GM08714 (cell line): Measurements from ENCODE around the gene OR56B4.
"Not testable (repeated sequence)": the region's sequence is repeated elsewhere in the genome, so short reads cannot be mapped to it uniquely, and the experiment has no call there.

Experiments
- H3K4me3 ChIP-seq: fragments of 200-500 bp; sonication (Bioruptor generic); 2 replicates; pipeline ENCODE4 v1.5.1; 2014; ENCODE audit warnings: mild to moderate bottlenecking, low read length, inconsistent platforms
- ZNF274 ChIP-seq: IDR thresholded peaks from 2 replicates; pipeline ENCODE4 v1.6.1; 2012; ENCODE audit warnings: mild to moderate bottlenecking, low read depth, low read length

Gene OR56B4

DNA sequence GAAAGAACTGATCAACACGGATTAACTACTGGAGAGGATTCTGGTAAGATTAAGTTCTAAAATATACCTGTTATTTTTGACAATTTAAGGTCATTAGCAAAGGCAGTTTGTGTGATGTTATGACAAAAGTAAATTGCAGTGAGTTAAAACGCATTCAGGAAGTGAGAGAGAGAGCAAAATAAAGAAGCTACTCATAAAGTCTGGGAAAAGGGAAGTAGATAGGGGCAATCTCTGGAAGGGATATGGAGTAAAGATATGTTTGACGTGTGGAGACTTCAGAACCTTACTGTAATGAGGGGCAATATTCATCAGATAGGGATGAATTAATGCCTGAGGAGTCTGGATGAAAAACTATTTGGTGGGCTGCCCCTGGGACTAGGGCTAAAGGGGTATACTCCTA lies 16.8 kb downstream of the OR56B4 start:
- no peak overlapping the region for H3K4me3 ChIP-seq
- TF ChIP-seq ZNF274, result no peak

DNA sequence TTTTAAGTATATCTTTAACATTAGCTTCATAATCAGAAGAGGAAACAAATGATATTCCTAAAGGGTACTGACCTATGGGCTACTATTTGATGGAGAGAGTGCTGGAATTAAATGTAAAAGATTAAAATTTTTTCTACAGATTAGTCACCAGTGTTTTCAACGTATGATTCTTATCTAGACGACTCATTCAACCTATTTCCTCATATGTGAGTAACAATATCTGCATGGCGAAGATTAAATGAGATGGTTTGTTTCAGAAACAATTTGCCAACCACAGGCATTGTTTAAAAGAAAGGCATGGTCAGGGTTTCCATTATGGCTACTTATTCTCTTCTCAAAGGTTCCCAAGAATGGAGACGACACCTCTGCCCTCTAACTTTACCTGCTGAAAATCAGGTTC lies 20.4 kb downstream of the OR56B4 start:
- TF ChIP-seq ZNF274, result no peak

DNA sequence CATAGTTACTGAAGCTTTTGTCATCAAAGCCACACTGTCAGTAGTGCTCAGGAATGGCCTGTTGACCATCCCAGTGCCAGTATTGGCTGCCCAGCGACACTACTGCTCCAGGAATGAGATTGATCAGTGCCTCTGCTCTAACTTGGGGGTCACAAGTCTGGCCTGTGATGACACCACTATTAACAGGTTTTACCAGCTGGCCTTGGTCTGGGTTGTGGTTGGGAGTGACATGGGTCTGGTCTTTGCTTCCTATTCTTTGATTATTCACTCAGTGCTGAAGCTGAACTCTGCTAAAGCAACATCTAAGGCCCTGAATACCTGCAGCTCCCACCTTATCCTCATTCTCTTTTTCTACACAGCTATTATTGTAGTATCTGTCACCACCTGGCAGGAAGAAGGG lies 21.5 kb downstream of the OR56B4 start:
- TF ChIP-seq ZNF274, result no peak

More for the DNA sequence above, 20.4 kb downstream of the OR56B4 start:
- H3K4me3 ChIP-seq, result no peak overlapping the region

DNA sequence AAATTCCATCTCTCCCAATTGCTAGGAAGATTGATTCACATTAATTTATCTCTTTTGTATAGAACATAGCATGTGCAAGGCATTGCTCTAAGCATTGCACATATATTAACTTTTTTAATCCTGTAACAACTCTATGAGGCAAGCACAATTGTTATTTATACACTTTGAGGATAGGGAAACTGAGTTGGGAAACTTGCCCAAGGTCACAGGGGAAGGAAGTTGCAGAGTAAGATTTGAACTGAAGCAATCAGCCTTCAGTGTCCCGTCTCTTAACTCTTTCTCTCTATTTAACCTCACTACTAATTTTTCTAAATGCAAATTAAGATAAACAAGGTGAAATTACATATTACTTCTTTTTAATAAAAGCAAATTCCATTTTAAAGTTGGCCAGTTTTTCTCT lies 22.2 kb downstream of the OR56B4 start:
- TF ChIP-seq ZNF274, result no peak

More for the DNA sequence above, 21.5 kb downstream of the OR56B4 start:
- no peak overlapping the region for H3K4me3 ChIP-seq

DNA sequence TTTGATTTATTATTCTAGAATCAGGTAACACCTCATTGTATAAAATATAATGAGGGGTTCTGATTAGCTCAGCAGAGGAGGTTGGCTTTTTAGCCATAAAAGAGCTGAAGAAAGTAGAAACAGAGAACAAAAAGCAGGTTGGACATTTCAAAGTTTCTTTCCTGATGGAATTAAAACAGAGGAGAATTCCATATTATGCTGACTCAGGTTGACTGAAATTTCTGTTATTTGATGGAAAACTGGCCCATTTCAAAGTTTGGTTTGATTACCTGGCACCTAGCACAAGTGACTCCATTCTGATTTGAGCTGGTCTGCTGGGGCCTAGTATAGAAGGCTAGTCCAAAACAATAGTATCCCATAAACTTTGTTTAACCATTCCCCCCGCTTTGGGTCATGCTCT lies 24.9 kb downstream of the OR56B4 start:
- no peak overlapping the region for H3K4me3 ChIP-seq
- no peak for TF ChIP-seq ZNF274

More for the DNA sequence above, 22.2 kb downstream of the OR56B4 start:
- H3K4me3 ChIP-seq, result no peak overlapping the region

DNA sequence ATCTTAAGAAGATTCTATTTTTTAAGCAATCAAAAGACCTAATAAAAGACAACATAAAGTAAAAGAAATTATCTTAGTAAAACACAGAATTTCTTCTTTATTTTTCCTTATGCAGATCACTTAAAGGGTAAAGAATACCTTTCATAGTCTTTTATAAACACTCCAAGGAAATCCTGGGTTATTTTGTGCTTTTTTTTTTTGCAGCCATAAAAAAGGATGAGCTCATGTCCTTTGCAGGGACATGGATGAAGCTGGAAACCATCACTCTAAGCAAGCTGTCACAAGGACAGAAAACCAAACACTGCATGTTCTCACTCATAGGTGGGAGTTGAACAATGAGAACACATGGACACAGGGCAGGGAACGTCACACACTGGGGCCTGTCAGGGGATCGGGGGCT lies 28.5 kb downstream of the OR56B4 start:
- not testable (repeated sequence) for H3K4me3 ChIP-seq

GRCh38 chr11:6142936-6143335 lies 35.5 kb downstream of the OR56B4 start:
- no peak overlapping the region for H3K4me3 ChIP-seq
- no peak for TF ChIP-seq ZNF274

- H3K4me3 ChIP-seq, result not testable (repeated sequence)
Measured at GRCh38 chr11:6143737-6144136, 36.3 kb downstream of the OR56B4 start.

DNA sequence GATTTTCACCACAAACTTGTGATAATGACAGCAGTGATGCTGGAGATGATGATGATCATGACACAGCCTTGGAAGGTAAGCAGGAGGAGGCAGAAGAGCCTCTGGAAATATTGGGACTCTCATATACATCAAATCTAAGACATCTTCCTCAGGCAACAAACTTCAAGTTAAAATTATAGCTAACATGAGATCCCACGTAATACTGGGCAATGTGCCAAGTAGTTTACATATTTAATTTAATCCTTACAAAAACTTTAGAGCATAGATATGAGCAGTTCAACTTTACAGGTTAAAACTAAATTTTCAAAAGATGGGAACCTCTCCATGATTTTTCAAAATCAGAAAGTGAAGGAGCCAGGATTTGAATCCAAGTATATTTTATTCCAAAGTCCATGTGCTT lies 43.6 kb downstream of the OR56B4 start:
- TF ChIP-seq ZNF274, result no peak
- H3K4me3 ChIP-seq, result no peak overlapping the region

DNA sequence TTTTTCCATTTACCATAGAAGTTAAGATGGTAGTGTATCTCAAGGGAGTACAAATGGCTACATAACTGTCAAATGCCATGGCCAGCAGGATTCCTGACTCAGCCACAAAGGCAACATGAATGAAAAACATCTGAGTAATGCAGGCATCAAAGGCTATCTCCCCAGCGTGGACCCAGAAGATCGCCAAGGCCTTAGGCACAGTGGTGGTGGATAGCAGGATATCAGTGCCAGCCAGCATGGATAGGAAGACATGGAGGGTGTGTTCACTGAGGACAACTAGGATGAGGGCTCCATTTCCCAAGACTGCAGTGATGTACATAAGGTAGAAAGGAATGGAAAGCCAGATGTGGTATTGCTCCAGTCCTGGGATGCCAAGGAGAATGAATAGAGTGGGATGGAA lies 44.6 kb downstream of the OR56B4 start:
- no peak overlapping the region for H3K4me3 ChIP-seq

DNA sequence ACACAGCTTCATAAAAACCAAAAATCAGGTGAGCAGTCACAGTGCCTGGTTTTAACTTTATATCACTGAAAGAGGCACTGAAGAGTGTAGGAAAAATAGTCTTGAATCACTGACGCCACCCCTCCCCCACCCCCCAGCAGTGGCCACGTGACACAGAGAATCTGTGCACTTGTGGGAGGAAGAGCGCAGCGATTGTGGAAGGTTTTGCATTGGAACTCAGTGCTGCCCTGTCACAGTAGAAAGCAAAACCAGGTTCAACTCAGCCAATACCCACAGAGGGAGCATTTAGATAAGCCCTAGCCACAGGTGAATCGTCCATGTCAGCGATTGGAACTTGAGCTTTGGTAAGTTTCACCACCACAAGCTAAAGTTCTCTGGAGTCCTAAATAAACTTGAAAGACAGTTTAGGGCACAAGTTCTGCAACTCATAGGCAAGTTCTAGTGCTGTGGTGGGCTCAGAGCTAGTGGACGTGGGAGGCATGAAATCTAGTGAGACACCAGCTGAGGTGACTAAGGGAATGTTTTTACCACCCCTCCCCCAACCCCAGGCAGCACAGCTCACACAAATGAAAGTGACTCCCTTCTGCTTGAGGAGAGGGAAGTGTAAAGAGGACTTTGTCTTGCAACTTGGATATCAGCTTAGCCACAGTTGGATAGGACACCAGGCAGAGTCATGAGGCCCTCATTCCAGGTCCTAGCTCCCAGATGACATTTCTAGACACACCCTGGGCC lies 49.3 kb downstream of the OR56B4 start:
- no peak overlapping the region for H3K4me3 ChIP-seq
- TF ChIP-seq ZNF274, result no peak

More for the DNA sequence above, 44.6 kb downstream of the OR56B4 start:
- no peak for TF ChIP-seq ZNF274
